Type B pancreatic cell (in vitro differentiated cells): ENCODE measurements around the gene PRELID2. TPM values are rescaled to one million over a fixed set of nuclear protein-coding genes. Genes with fewer than 3 reads are reported as not detected.

ENCODE experiments used
- DNase-seq: peaks from one replicate; pipeline ENCODE4 v3.0.0; 2021; ENCODE audit warnings: mixed read lengths; ENCODE audit not compliant: unreplicated experiment; ENCODE audit errors: extremely low spot score
- H3K27ac Mint-ChIP-seq: 2 replicates; pipeline ENCODE4 v1.8.0; 2021; ENCODE audit warnings: mild to moderate bottlenecking, mixed read lengths
- H3K27me3 Mint-ChIP-seq: 2 replicates; pipeline ENCODE4 v1.8.0; 2021; ENCODE audit warnings: mixed read lengths
- H3K36me3 Mint-ChIP-seq: 2 replicates; pipeline ENCODE4 v1.8.0; 2021; ENCODE audit warnings: mixed read lengths
- H3K4me1 Mint-ChIP-seq: one replicate; pipeline ENCODE4 v1.8.0; 2021; ENCODE audit warnings: mixed read lengths; ENCODE audit not compliant: unreplicated experiment
- H3K4me3 Mint-ChIP-seq: 2 replicates; pipeline ENCODE4 v1.8.0; 2021; ENCODE audit warnings: mild to moderate bottlenecking, mixed read lengths
- H3K9me3 Mint-ChIP-seq: 2 replicates; pipeline ENCODE4 v1.8.0; 2021; ENCODE audit warnings: mixed read lengths
- CTCF ChIP-seq: fragments of 200-600 bp; sonication (generic); conservative IDR thresholded peaks from 2 replicates; pipeline ENCODE4 v1.5.0; 2021; ENCODE audit warnings: antibody characterized with exemption, mild to moderate bottlenecking
- total RNA-seq: library from RNA; stranded (reverse); gene quantifications from 2 replicates; pipeline ENCODE4 v1.2.1, GENCODE V29; 2021; ENCODE audit warnings: low replicate concordance

The PRELID2 gene
- total RNA-seq, 1 donor from 2014 or later = 19.6 TPM

GRCh38 chr5:145761254-145761653 is 73.9 kb downstream of the PRELID2 start:
- H3K27ac Mint-ChIP-seq = no peak overlapping the region
- no peak for DNase-seq
- no peaks in the 10 kb centered on the region for H3K4me1 Mint-ChIP-seq
- no peak for TF ChIP-seq CTCF
- H3K27me3 Mint-ChIP-seq = no peaks in the 10 kb centered on the region
- peaks cover 7% of the 10 kb centered on the region for H3K36me3 Mint-ChIP-seq
- no peaks in the 10 kb centered on the region for H3K9me3 Mint-ChIP-seq
- H3K4me3 Mint-ChIP-seq = no peak overlapping the region

- Mint-ChIP-seq H3K27ac (no peak overlapping the region), H3K9me3 (no peaks in the 10 kb centered on the region), H3K4me1 (no peaks in the 10 kb centered on the region), H3K27me3 (no peaks in the 10 kb centered on the region), H3K4me3 (no peak overlapping the region), H3K36me3 (peaks cover 7% of the 10 kb centered on the region)
- DNase-seq = no peak
- no peak for TF ChIP-seq CTCF
Observed at GRCh38 chr5:145760660-145761059, 74.5 kb downstream of the PRELID2 start.

GRCh38 chr5:145752947-145753346 is 82.2 kb downstream of the PRELID2 start:
- Mint-ChIP-seq H3K27ac (no peak overlapping the region), H3K27me3 (no peaks in the 10 kb centered on the region), H3K36me3 (peaks cover 3% of the 10 kb centered on the region), H3K4me1 (peaks cover 14% of the 10 kb centered on the region), H3K9me3 (peaks cover 3% of the 10 kb centered on the region), H3K4me3 (no peak overlapping the region)
- no peak for DNase-seq
- no peak for TF ChIP-seq CTCF

GRCh38 chr5:145752534-145752933 is 82.6 kb downstream of the PRELID2 start:
- TF ChIP-seq CTCF = no peak
- Mint-ChIP-seq H3K9me3 (peaks cover 6% of the 10 kb centered on the region), H3K27ac (no peak overlapping the region), H3K36me3 (peaks cover 3% of the 10 kb centered on the region), H3K4me3 (no peak overlapping the region), H3K4me1 (peaks cover 14% of the 10 kb centered on the region), H3K27me3 (no peaks in the 10 kb centered on the region)
- no peak for DNase-seq

GRCh38 chr5:145750199-145750598 is 84.9 kb downstream of the PRELID2 start:
- no peak overlapping the region for H3K27ac Mint-ChIP-seq
- H3K4me1 Mint-ChIP-seq = peaks cover 14% of the 10 kb centered on the region
- no peaks in the 10 kb centered on the region for H3K27me3 Mint-ChIP-seq
- H3K4me3 Mint-ChIP-seq = no peak overlapping the region
- DNase-seq = no peak
- H3K9me3 Mint-ChIP-seq = peaks cover 6% of the 10 kb centered on the region
- peaks cover 3% of the 10 kb centered on the region for H3K36me3 Mint-ChIP-seq
- no peak for TF ChIP-seq CTCF
